NCI-H69 (cell line): ENCODE results near the gene MRPL36.
"Not testable (repeated sequence)": the region's sequence is repeated elsewhere in the genome, so short reads cannot be mapped to it uniquely, and the experiment has no call there.

Experiments
- DNase-seq: peaks from one replicate; lab custom pipeline; 2025; lab: John Stamatoyannopoulos, UW

MRPL36 gene

GRCh38 chr5:1799602-1800471 is at the start of gene MRPL36:
Gene MRPL36, minus strand, starts transcription at chr5:1799837. Its CDS starts 902 bp downstream, at chr5:1798935.
- DNase-seq, result peak; percentile 97

- no peak for DNase-seq
Measured at GRCh38 chr5:1847611-1848010, 48.0 kb upstream of the MRPL36 start.

- DNase-seq, result no peak
Measured at GRCh38 chr5:1847056-1847455, 47.4 kb upstream of the MRPL36 start.

GRCh38 chr5:1846583-1846982 is 46.9 kb upstream of the MRPL36 start:
- no peak for DNase-seq

GRCh38 chr5:1845696-1846095 is 46.1 kb upstream of the MRPL36 start:
- DNase-seq, result no peak

GRCh38 chr5:1844708-1845436 is 45.2 kb upstream of the MRPL36 start:
- DNase-seq, result no peak

- not testable (repeated sequence) for DNase-seq
Measured at GRCh38 chr5:1843761-1844160, 44.1 kb upstream of the MRPL36 start.

GRCh38 chr5:1842004-1842819 is 42.6 kb upstream of the MRPL36 start:
- DNase-seq, result peak; percentile 28

GRCh38 chr5:1840741-1841521 is 41.3 kb upstream of the MRPL36 start:
- DNase-seq, result no peak

- no peak for DNase-seq
Measured at GRCh38 chr5:1840071-1840547, 40.5 kb upstream of the MRPL36 start.

GRCh38 chr5:1838013-1838412 is 38.4 kb upstream of the MRPL36 start:
- no peak for DNase-seq

GRCh38 chr5:1836891-1837880 is 37.5 kb upstream of the MRPL36 start:
- DNase-seq, result no peak

GRCh38 chr5:1836176-1836890 is 36.7 kb upstream of the MRPL36 start:
- DNase-seq, result no peak

- DNase-seq, result no peak
Measured at GRCh38 chr5:1835431-1835830, 35.8 kb upstream of the MRPL36 start.

GRCh38 chr5:1834721-1835429 is 35.2 kb upstream of the MRPL36 start:
- DNase-seq, result peak; percentile 65

- DNase-seq, result no peak
Measured at GRCh38 chr5:1834022-1834551, 34.5 kb upstream of the MRPL36 start.

- DNase-seq, result no peak
Measured at GRCh38 chr5:1833264-1834021, 33.8 kb upstream of the MRPL36 start.
